HepG2 (cell line): ENCODE measurements around the gene HIPK2. TPM values are rescaled to one million over a fixed set of nuclear protein-coding genes. Genes with fewer than 3 reads are reported as not detected.

Source experiments
- CERS6 ChIP-seq: sonication (generic); formaldehyde crosslinking; IDR thresholded peaks from 2 replicates; pipeline ENCODE4 v1.5.0; 2020; ENCODE audit warnings: missing genetic modification reagents
- EEA1 ChIP-seq: sonication (generic); formaldehyde crosslinking; IDR thresholded peaks from 2 replicates; pipeline ENCODE4 v1.5.1; 2020; ENCODE audit warnings: mild to moderate bottlenecking, missing genetic modification reagents, borderline replicate concordance
- ETV6 ChIP-seq: sonication (generic); formaldehyde crosslinking; conservative IDR thresholded peaks from 2 replicates; pipeline ENCODE4 v1.4.0; 2020; ENCODE audit warnings: missing genetic modification reagents
- FOXK2 ChIP-seq: fragments of 450-650 bp; IDR thresholded peaks from 2 replicates; pipeline ENCODE4 v1.6.1; 2016
- HDAC6 ChIP-seq: fragments of 200-600 bp; sonication (generic); IDR thresholded peaks from 2 replicates; pipeline ENCODE4 v1.7.0; 2017; ENCODE audit warnings: mild to moderate bottlenecking, antibody characterized with exemption, low read length, low read depth
- HNRNPLL ChIP-seq: fragments of 200-400 bp; formaldehyde crosslinking; IDR thresholded peaks from 2 replicates; pipeline ENCODE4 v1.6.1; 2017; ENCODE audit warnings: mild to moderate bottlenecking, low read depth, low read length; ENCODE audit not compliant: poor library complexity, severe bottlenecking
- KDM3A ChIP-seq: IDR thresholded peaks from 2 replicates; pipeline ENCODE4 v1.6.1; 2018; ENCODE audit warnings: low read depth, missing compliant biosample characterization
- MAFG ChIP-seq: sonication (generic); formaldehyde crosslinking; IDR thresholded peaks from 2 replicates; pipeline ENCODE4 v1.5.1; 2020; ENCODE audit warnings: mild to moderate bottlenecking, missing genetic modification reagents
- MAFK ChIP-seq, 2 experiments: IDR thresholded peaks in 1 of 2; conservative IDR thresholded peaks in 1 of 2; 2 replicates each; pipeline ENCODE4 v1.6.1; 2011; ENCODE audit warnings: improper control_type of control experiment in 2 of 2, low read length in 2 of 2
- NFKBIZ ChIP-seq: IDR thresholded peaks from 2 replicates; pipeline ENCODE4 v1.6.1; 2018; ENCODE audit warnings: missing genetic modification reagents, missing compliant biosample characterization
- ONECUT2 ChIP-seq: sonication (generic); formaldehyde crosslinking; IDR thresholded peaks from 2 replicates; pipeline ENCODE4 v1.4.0; 2020; ENCODE audit warnings: missing genetic modification reagents
- PBX2 ChIP-seq: IDR thresholded peaks from 2 replicates; pipeline ENCODE4 v1.6.1; 2016; ENCODE audit warnings: control low read depth
- RBM39 ChIP-seq: fragments of 200-400 bp; formaldehyde crosslinking; IDR thresholded peaks from one replicate; pipeline ENCODE4 v1.6.1; 2018; ENCODE audit warnings: antibody characterized with exemption, mild to moderate bottlenecking, low read depth, low read length; ENCODE audit not compliant: poor library complexity, severe bottlenecking
- SOX5 ChIP-seq: IDR thresholded peaks from 2 replicates; pipeline ENCODE4 v1.6.1; 2016; ENCODE audit warnings: borderline replicate concordance
- ZFP1 ChIP-seq: IDR thresholded peaks from 2 replicates; pipeline ENCODE4 v1.6.1; 2016
- ZFP36L2 ChIP-seq: sonication (generic); formaldehyde crosslinking; IDR thresholded peaks from 2 replicates; pipeline ENCODE4 v1.4.0; 2020; ENCODE audit warnings: missing genetic modification reagents
- ZNF160 ChIP-seq: sonication (generic); formaldehyde crosslinking; IDR thresholded peaks from 2 replicates; pipeline ENCODE4 v1.8.0; 2022; ENCODE audit warnings: mild to moderate bottlenecking, inconsistent platforms, missing genetic modification reagents
- ZNF207 ChIP-seq: fragments of 450-650 bp; IDR thresholded peaks from 2 replicates; pipeline ENCODE4 v1.6.1; 2016; ENCODE audit warnings: antibody characterized with exemption, borderline replicate concordance
- ZNF256 ChIP-seq: sonication (generic); formaldehyde crosslinking; conservative IDR thresholded peaks from 2 replicates; pipeline ENCODE4 v1.4.0; 2020; ENCODE audit warnings: missing genetic modification reagents
- ZNF33A ChIP-seq: sonication (generic); formaldehyde crosslinking; IDR thresholded peaks from 2 replicates; pipeline ENCODE4 v1.5.1; 2020; ENCODE audit warnings: missing genetic modification reagents, mild to moderate bottlenecking, moderate library complexity, borderline replicate concordance
- ZNF350 ChIP-seq: sonication (generic); formaldehyde crosslinking; IDR thresholded peaks from 2 replicates; pipeline ENCODE4 v1.4.0; 2020; ENCODE audit warnings: mild to moderate bottlenecking, low read depth, missing genetic modification reagents, borderline replicate concordance
- polyA plus RNA-seq, 8 experiments: library from polyadenylated mRNA; depleted of rRNA in 3 of 8; stranded (reverse) in 7 of 8; unstranded in 1 of 8; fragments of >200 nt; fragmentation: Illumina TruSeq in 4 of 8; extraction: Trizol in 4 of 8; gene quantifications; 2 replicates each; pipeline versions ENCODE4 v1.2.1 to v1.2.3, GENCODE V29; 2011 to 2016; ENCODE audit warnings: low read depth in 4 of 8, missing spikeins in 1 of 8, mixed read lengths in 1 of 8; ENCODE audit not compliant: insufficient read depth in 1 of 8
- total RNA-seq, 5 experiments: library from RNA; depleted of rRNA; stranded (reverse); fragments of >200 nt; fragmentation: Illumina TruSeq; extraction: Trizol; gene quantifications; 2 replicates each; pipeline ENCODE4 v1.2.3, GENCODE V29; 2016; ENCODE audit warnings: low read depth in 1 of 5
- TF ChIP-seq, protein P1 (sequence below): sonication (generic); formaldehyde crosslinking; IDR thresholded peaks from 2 replicates; pipeline ENCODE4 v1.4.0; 2020; ENCODE audit warnings: missing genetic modification reagents, borderline replicate concordance
- TF ChIP-seq, protein P2 (sequence below): IDR thresholded peaks from 2 replicates; pipeline ENCODE4 v1.6.1; 2016; ENCODE audit warnings: low read depth, control low read depth

HIPK2 gene
- total and polyA plus RNA-seq, 2 of the 13 experiments (the other 11 are each of a cell fraction or from before 2014, with no cell fraction given): 14.4 to 20.2 TPM

DNA sequence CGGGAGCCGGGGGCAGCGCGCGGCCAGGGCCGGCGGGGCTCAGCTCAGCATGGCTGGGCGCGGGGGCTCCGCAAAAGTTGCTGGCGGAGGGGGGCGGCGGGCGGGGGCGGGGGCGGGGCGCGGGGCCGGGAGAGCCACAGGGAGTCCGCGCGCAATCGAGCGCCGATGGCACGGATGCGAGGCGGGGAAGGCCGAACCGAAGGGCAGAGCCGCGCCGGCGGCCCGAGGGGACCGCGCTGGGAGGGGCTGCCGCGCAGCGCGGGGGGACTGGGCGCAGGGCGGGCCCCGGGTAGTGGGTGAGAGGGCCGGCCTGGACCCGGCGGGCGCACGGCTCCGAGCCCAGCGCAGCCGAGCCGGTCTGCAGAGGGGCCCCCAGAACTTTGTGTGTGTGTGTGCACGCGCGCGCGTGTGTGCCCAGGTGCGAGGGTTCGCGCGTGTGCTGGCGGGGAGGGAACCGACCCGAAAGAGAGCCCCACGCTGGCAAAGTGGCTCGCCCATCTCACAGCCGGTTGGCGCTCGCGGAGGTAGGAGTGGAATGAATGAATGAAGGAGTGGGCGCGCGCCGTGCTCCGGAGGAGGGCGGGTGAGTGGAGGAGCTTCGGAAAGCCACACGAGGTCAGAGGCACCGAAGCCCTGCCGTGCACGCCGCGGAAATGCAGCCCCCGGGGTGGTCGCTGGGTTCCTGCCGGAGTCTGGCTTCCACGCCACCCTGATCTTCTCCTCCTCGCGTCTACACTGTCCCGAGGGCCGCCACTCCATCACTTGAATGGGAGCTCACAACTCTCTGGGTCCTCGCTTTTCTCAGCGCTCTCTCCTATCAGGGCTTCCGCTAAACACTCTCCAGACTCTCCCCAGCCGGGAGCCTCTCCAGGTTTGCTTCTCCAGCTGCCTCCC lies at the start of gene HIPK2 (continued):
- TF ChIP-seq, protein P1, sequence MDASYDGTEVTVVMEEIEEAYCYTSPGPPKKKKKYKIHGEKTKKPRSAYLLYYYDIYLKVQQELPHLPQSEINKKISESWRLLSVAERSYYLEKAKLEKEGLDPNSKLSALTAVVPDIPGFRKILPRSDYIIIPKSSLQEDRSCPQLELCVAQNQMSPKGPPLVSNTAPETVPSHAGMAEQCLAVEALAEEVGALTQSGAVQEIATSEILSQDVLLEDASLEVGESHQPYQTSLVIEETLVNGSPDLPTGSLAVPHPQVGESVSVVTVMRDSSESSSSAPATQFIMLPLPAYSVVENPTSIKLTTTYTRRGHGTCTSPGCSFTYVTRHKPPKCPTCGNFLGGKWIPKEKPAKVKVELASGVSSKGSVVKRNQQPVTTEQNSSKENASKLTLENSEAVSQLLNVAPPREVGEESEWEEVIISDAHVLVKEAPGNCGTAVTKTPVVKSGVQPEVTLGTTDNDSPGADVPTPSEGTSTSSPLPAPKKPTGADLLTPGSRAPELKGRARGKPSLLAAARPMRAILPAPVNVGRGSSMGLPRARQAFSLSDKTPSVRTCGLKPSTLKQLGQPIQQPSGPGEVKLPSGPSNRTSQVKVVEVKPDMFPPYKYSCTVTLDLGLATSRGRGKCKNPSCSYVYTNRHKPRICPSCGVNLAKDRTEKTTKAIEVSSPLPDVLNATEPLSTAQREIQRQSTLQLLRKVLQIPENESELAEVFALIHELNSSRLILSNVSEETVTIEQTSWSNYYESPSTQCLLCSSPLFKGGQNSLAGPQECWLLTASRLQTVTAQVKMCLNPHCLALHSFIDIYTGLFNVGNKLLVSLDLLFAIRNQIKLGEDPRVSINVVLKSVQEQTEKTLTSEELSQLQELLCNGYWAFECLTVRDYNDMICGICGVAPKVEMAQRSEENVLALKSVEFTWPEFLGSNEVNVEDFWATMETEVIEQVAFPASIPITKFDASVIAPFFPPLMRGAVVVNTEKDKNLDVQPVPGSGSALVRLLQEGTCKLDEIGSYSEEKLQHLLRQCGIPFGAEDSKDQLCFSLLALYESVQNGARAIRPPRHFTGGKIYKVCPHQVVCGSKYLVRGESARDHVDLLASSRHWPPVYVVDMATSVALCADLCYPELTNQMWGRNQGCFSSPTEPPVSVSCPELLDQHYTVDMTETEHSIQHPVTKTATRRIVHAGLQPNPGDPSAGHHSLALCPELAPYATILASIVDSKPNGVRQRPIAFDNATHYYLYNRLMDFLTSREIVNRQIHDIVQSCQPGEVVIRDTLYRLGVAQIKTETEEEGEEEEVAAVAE (CRISPR knock-in tag): no peak
- TF ChIP-seq KDM3A (CRISPR knock-in tag) (no peak), HNRNPLL (peak; percentile 41), ZNF350 (no peak), HDAC6 (no peak), RBM39 (no peak), ONECUT2 (no peak), ZNF207 (no peak), MAFK (conservative IDR thresholded peaks at IDR 0.05 in 1 of 2, IDR thresholded peaks at IDR 0.05 in 1 of 2; ENCODE audit: low read length in 2 of 2) (no peak), PBX2 (CRISPR knock-in tag) (no peak), ZNF256 (CRISPR knock-in tag) (no peak), EEA1 (CRISPR knock-in tag) (peak; percentile 33; the same call in 1 of the 2 replicates), NFKBIZ (CRISPR knock-in tag) (no peak), ZNF160 (CRISPR knock-in tag) (no peak), SOX5 (CRISPR knock-in tag) (no peak), ZFP36L2 (CRISPR knock-in tag) (no peak), ETV6 (CRISPR knock-in tag) (no peak), MAFG (CRISPR knock-in tag) (no peak), CERS6 (CRISPR knock-in tag) (no peak), ZFP1 (CRISPR knock-in tag) (no peak), FOXK2 (no peak), ZNF33A (CRISPR knock-in tag) (no peak)
- TF ChIP-seq, protein P2, sequence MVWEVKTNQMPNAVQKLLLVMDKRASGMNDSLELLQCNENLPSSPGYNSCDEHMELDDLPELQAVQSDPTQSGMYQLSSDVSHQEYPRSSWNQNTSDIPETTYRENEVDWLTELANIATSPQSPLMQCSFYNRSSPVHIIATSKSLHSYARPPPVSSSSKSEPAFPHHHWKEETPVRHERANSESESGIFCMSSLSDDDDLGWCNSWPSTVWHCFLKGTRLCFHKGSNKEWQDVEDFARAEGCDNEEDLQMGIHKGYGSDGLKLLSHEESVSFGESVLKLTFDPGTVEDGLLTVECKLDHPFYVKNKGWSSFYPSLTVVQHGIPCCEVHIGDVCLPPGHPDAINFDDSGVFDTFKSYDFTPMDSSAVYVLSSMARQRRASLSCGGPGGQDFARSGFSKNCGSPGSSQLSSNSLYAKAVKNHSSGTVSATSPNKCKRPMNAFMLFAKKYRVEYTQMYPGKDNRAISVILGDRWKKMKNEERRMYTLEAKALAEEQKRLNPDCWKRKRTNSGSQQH (CRISPR knock-in tag): peak; percentile 88; the same call in 1 of the 2 replicates
